HUES64 (cell line): ENCODE data around the gene CRNKL1.

ENCODE experiments used
- H3K27ac ChIP-seq: 2 replicates; pipeline ENCODE4 v1.7.0; 2013; ENCODE audit warnings: low read depth, low read length, inconsistent platforms
- H3K27me3 ChIP-seq: 2 replicates; pipeline ENCODE4 v1.6.1; 2013; ENCODE audit warnings: mild to moderate bottlenecking, low read length; ENCODE audit not compliant: insufficient read depth
- H3K36me3 ChIP-seq: 2 replicates; pipeline ENCODE4 v1.6.1; 2013; ENCODE audit warnings: mild to moderate bottlenecking, low read length; ENCODE audit not compliant: insufficient read depth
- H3K4me1 ChIP-seq: 2 replicates; pipeline ENCODE4 v1.6.1; 2013; ENCODE audit warnings: mild to moderate bottlenecking, low read length, moderate library complexity; ENCODE audit not compliant: insufficient read depth
- H3K4me3 ChIP-seq: 2 replicates; pipeline ENCODE4 v1.5.1; 2013; ENCODE audit warnings: mild to moderate bottlenecking, low read length, moderate library complexity
- H3K9ac ChIP-seq: 2 replicates; pipeline ENCODE4 v1.6.1; 2013; ENCODE audit warnings: mild to moderate bottlenecking, low read depth, low read length
- H3K9me3 ChIP-seq: 2 replicates; pipeline ENCODE4 v1.6.1; 2013; ENCODE audit warnings: low read depth, low read length; ENCODE audit not compliant: insufficient read depth
- WGBS: fragments of 150-250, 120-280 bp; methylation state at CpG from one replicate; pipeline ENCODE4 v1.1.7; 2013; ENCODE audit warnings: missing lambda C conversion rate; 5-methylcytosine and 5-hydroxymethylcytosine counted together

Gene CRNKL1

GRCh38 chr20:20003031-20003954 lies 49.0 kb downstream of the CRNKL1 start:
- Histone ChIP-seq H3K4me3 (no peak overlapping the region), H3K36me3 (no peaks in the 10 kb centered on the region), H3K27ac (no peak overlapping the region), H3K9me3 (no peaks in the 10 kb centered on the region), H3K4me1 (no peaks in the 10 kb centered on the region), H3K27me3 (no peaks in the 10 kb centered on the region), H3K9ac (no peak overlapping the region)
- WGBS, result 92% methylated on average over 17 of the region's 23 CpGs

- Histone ChIP-seq H3K27me3 (no peaks in the 10 kb centered on the region), H3K36me3 (no peaks in the 10 kb centered on the region), H3K27ac (no peak overlapping the region), H3K4me1 (no peaks in the 10 kb centered on the region), H3K9me3 (no peaks in the 10 kb centered on the region), H3K4me3 (no peak overlapping the region), H3K9ac (no peak overlapping the region)
- 96% methylated on average over 9 of the region's 9 CpGs for WGBS
These were observed 49.9 kb downstream of the CRNKL1 start for GRCh38 chr20:20002101-20002998.

- Histone ChIP-seq H3K27me3 (no peaks in the 10 kb centered on the region), H3K4me1 (no peaks in the 10 kb centered on the region), H3K9ac (no peak overlapping the region), H3K4me3 (no peak overlapping the region), H3K27ac (no peak overlapping the region), H3K36me3 (no peaks in the 10 kb centered on the region), H3K9me3 (no peaks in the 10 kb centered on the region)
- 93% methylated on average over 14 of the region's 14 CpGs for WGBS
These were observed 51.9 kb downstream of the CRNKL1 start for GRCh38 chr20:20000211-20000968.

- Histone ChIP-seq H3K4me3 (no peak overlapping the region), H3K36me3 (no peaks in the 10 kb centered on the region), H3K9ac (no peak overlapping the region), H3K9me3 (no peaks in the 10 kb centered on the region), H3K27me3 (no peaks in the 10 kb centered on the region), H3K4me1 (peaks cover 7% of the 10 kb centered on the region; the same call in 1 of the 2 replicates), H3K27ac (no peak overlapping the region)
- 92% methylated on average over 7 of the region's 7 CpGs for WGBS
These were observed 53.1 kb downstream of the CRNKL1 start for GRCh38 chr20:19998990-19999705.

- Histone ChIP-seq H3K4me3 (no peak overlapping the region), H3K9ac (no peak overlapping the region), H3K36me3 (no peaks in the 10 kb centered on the region), H3K27ac (no peak overlapping the region), H3K27me3 (no peaks in the 10 kb centered on the region), H3K9me3 (no peaks in the 10 kb centered on the region), H3K4me1 (peaks cover 28% of the 10 kb centered on the region)
- 92% methylated on average over 8 of the region's 9 CpGs for WGBS
These were observed 55.3 kb downstream of the CRNKL1 start for GRCh38 chr20:19996917-19997316.

GRCh38 chr20:19996222-19996621 lies 56.0 kb downstream of the CRNKL1 start:
- Histone ChIP-seq H3K4me3 (no peak overlapping the region), H3K9ac (no peak overlapping the region), H3K9me3 (no peaks in the 10 kb centered on the region), H3K4me1 (peaks cover 35% of the 10 kb centered on the region), H3K27me3 (no peaks in the 10 kb centered on the region), H3K36me3 (no peaks in the 10 kb centered on the region), H3K27ac (no peak overlapping the region)
- 94% methylated on average over 8 of the region's 8 CpGs for WGBS

GRCh38 chr20:19995220-19995863 lies 56.9 kb downstream of the CRNKL1 start:
- Histone ChIP-seq H3K36me3 (no peaks in the 10 kb centered on the region), H3K9me3 (no peaks in the 10 kb centered on the region), H3K9ac (no peak overlapping the region), H3K27me3 (no peaks in the 10 kb centered on the region), H3K4me3 (no peak overlapping the region), H3K4me1 (peaks cover 39% of the 10 kb centered on the region), H3K27ac (no peak overlapping the region)
- 38% methylated on average over 4 of the region's 5 CpGs for WGBS

GRCh38 chr20:19993958-19994669 lies 58.2 kb downstream of the CRNKL1 start:
- Histone ChIP-seq H3K4me1 (peaks cover 39% of the 10 kb centered on the region), H3K4me3 (no peak overlapping the region), H3K9me3 (no peaks in the 10 kb centered on the region), H3K36me3 (no peaks in the 10 kb centered on the region), H3K27me3 (no peaks in the 10 kb centered on the region), H3K9ac (0 out of 2 replicates have a peak overlapping the region, but pooled peaks have one; percentile 3), H3K27ac (peak overlapping the region; percentile 79)
- 83% methylated on average over 11 of the region's 12 CpGs for WGBS

GRCh38 chr20:19992996-19993908 lies 59.0 kb downstream of the CRNKL1 start:
- Histone ChIP-seq H3K9ac (peak overlapping the region; percentile 42; the same call in 1 of the 2 replicates), H3K27me3 (no peaks in the 10 kb centered on the region), H3K9me3 (no peaks in the 10 kb centered on the region), H3K27ac (peak overlapping the region; percentile 79), H3K36me3 (no peaks in the 10 kb centered on the region), H3K4me1 (peaks cover 39% of the 10 kb centered on the region), H3K4me3 (no peak overlapping the region)
- WGBS, result 39% methylated on average over 14 of the region's 14 CpGs
